Nephron (organoid): ENCODE data around the gene NDUFA9.

Experiments used
- H3K27ac Mint-ChIP-seq, 3 experiments: 2 replicates each; pipeline ENCODE4 v1.8.0; 2020; ENCODE audit warnings: mixed read lengths in 3 of 3, mild to moderate bottlenecking in 2 of 3, moderate library complexity in 1 of 3
- H3K27me3 Mint-ChIP-seq: 2 replicates; pipeline ENCODE4 v1.8.0; 2021; ENCODE audit warnings: low read depth, mild to moderate bottlenecking, moderate library complexity, mixed read lengths
- H3K36me3 Mint-ChIP-seq: 2 replicates; pipeline ENCODE4 v1.8.0; 2020; ENCODE audit warnings: low read depth, mixed read lengths
- H3K4me1 Mint-ChIP-seq: 2 replicates; pipeline ENCODE4 v1.8.0; 2020; ENCODE audit warnings: mixed read lengths
- H3K4me3 Mint-ChIP-seq, 3 experiments: 2 replicates each; pipeline ENCODE4 v1.8.0; 2020; ENCODE audit warnings: mild to moderate bottlenecking in 3 of 3, mixed read lengths in 3 of 3, moderate library complexity in 2 of 3
- H3K9me3 Mint-ChIP-seq: 2 replicates; pipeline ENCODE4 v1.8.0; 2020; ENCODE audit warnings: mixed read lengths
- TF ChIP-seq, protein P1 (sequence below), 3 experiments: fragments of 200-600 bp; sonication (generic); IDR thresholded peaks; one replicate each; pipeline ENCODE4 v1.5.0; 2021; ENCODE audit warnings: antibody characterized with exemption in 3 of 3; ENCODE audit not compliant: unreplicated experiment in 3 of 3

The NDUFA9 gene

DNA sequence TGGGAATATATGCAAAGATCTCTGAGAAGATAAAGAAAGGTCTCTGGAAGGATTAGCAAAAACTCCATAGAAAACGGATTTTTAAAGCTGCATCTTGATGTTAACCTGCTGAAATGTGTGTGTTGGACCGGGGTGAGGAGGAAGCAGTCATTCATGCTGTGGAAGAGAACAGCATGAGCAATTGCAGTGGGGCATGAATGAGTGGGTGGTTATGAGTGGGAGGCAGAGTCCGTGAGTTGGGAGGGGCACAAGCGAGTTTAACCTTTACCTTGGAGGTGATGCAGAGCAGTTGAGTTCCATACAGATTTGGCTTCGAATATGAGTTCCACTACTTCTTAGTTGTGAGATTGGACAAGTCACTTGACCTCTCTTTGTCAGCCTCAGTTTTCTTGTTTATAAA is 41.8 kb downstream of the NDUFA9 start:
- peaks cover 2% of the 10 kb centered on the region for H3K9me3 Mint-ChIP-seq
- H3K4me1 Mint-ChIP-seq: no peaks in the 10 kb centered on the region
- H3K27ac Mint-ChIP-seq: no peak overlapping the region
- H3K27me3 Mint-ChIP-seq: no peaks in the 10 kb centered on the region
- H3K36me3 Mint-ChIP-seq: peaks cover 76% of the 10 kb centered on the region
- no peak overlapping the region for H3K4me3 Mint-ChIP-seq
- TF ChIP-seq, protein P1, sequence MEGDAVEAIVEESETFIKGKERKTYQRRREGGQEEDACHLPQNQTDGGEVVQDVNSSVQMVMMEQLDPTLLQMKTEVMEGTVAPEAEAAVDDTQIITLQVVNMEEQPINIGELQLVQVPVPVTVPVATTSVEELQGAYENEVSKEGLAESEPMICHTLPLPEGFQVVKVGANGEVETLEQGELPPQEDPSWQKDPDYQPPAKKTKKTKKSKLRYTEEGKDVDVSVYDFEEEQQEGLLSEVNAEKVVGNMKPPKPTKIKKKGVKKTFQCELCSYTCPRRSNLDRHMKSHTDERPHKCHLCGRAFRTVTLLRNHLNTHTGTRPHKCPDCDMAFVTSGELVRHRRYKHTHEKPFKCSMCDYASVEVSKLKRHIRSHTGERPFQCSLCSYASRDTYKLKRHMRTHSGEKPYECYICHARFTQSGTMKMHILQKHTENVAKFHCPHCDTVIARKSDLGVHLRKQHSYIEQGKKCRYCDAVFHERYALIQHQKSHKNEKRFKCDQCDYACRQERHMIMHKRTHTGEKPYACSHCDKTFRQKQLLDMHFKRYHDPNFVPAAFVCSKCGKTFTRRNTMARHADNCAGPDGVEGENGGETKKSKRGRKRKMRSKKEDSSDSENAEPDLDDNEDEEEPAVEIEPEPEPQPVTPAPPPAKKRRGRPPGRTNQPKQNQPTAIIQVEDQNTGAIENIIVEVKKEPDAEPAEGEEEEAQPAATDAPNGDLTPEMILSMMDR (IDR thresholded peaks at IDR 0.05; ENCODE audit: unreplicated experiment in 3 of 3): no peak
